ENCODE measurements around the gene BCAR1.
"Not testable (repeated sequence)": the region's sequence is repeated elsewhere in the genome, so short reads cannot be mapped to it uniquely, and the experiment has no call there.

The BCAR1 gene

DNA sequence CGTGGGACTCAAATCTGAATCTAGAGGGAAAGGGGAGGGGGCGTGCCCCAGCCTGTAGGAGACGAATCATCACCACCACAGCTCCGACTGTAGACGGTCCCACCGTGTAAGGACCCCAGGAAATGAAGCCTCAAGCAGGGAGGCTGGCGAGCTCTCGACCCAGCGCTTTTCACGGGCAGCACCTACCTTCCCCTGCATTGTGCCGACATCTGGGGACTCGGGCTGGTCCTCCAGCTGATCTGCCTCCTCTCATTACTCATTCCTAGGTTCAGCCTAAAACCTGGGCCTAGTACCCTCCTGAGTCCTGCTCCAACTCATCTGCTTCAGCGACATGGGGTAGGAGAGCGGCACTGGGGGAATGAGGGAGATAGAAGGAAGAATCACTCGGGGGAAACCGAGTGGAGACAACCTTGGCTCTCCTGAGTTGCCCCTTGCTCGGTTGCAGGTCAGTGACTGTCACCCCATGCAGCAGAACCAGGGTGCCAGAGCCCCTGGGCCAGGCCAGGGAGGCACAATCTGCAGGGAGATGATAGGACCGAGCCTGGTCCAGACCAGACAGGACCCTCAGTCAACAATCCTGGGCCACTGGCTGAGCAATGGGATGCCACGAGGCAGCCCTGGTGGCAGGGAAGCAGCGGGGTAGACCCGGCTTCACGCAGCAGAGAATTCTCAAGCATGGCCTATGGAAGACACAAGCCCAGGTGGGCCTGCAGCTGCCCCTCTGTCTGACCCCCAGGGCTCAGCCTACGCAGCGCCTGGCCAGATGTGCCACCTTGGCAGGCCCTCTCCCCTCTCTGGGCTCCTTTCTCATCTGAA is 833 bp upstream of the BCAR1 start:
- FAIRE-seq = no peak

DNA sequence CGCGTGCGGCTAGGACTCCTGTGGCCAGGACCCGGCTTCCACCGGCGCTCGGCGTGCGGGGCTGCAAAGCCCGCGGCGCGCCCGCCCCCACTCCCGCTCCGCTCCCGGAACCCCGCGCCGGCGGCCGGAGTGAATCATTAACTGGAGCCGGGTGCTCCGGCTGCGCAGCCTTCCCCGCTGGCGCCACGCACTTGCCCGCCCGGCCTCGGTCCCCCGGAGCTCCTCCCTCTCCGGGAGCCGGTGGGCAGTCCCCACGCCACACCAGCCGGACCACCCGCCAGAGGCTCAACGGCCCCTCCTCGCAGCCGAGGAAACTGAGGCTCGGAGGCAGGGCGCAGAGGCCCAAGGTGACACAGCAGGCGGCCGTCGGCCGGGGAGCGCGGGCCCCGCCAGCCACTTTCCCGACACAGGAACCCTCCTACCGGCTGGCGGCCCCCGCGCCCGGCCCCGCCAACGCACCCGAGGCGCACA is 580 bp downstream of the BCAR1 start:
- no peak for FAIRE-seq

DNA sequence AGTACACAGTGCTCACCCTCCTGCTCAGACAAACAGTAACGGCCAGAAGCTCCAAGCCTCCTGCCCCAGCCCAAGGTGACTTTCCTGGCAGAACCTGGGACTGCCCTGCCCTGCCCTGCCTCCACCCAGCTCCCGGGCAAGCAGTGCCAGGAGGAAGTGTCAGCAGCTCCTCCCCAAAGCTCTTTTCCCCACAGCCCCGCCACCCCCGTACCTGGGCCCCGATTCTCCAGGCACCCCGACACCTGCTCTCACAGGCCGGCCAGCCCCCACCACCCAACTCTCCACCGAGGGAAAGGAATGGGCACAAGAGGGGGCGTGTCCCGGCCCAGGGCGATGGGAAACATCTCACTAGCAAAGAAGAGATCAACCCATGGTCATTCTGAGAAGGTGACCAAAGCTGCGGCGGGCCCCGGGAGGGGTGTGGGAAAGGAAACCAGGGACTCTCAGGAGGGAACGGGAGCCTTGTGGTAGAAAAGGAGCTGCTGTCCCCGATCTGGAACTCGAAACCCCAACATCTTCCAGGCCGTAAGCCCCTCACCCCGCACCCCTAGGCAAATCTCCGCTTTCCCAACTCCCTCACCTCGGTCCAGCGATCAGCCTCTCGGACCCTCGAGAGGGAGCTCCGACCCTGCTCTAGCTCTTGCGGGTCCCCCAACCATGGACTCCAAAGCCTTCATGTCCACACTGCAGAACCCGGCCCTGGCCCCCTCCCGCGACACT is 1.2 kb downstream of the BCAR1 start:
- no peak for FAIRE-seq

DNA sequence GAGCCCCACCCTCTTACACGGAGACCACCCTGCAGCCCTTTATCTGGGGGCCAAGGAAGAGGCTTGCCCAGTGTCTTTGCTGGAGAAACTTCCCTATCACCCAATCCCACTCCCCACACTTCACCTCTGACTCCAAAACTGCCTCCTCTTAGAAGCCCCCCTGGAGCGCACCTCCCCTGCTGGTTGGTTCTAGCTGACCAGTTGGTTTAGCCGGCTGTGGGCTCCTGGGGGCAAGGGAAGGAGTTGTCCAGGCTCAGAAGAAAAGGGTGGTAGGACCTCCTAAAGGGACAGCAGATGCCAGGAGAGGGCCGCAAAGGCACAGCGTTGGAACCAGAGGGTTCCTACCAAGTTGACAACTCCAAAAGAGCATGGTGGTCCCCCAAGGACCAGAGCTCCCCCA is 2.0 kb downstream of the BCAR1 start:
- FAIRE-seq = no peak

DNA sequence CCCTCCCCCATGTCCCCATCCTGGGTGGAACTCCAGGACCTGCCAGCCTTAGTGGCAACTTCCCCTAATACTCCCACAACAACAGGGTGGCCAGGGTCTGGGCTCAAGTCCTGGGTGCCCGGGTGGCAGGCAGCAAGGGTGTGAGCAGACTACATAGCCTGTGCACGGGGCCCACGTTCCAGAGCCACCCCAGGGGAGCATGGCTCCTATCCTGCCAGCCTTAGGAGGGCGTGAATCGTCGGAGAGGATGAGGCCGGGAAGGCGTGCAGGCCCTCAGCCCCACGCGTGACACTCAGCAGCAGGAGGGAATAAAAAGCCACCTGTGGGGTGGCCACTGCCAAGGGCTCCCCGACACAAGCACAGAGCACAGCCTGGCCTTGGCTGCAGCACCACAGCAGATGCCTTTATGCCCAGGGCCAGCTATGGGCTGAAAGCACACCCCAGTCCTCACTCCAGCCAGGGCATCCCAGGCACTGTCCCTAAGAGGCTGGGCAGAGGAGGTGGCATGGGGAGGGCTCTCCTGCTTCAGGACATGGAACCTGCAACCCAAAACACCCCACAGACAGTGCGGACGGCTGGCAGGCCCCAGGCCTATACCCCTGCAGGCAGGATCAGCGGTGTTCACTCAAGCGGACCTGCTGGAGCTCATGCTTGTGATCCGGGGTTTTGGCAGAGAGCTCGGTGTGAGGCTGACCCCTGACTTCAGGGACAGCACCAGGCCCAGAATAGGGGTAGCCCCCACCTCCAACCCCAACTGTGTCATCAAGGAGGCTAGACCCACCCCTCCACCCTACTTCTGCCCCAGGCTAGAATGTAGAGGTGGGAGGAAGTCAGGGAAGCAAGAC is 2.7 kb downstream of the BCAR1 start:
- FAIRE-seq = no peak

DNA sequence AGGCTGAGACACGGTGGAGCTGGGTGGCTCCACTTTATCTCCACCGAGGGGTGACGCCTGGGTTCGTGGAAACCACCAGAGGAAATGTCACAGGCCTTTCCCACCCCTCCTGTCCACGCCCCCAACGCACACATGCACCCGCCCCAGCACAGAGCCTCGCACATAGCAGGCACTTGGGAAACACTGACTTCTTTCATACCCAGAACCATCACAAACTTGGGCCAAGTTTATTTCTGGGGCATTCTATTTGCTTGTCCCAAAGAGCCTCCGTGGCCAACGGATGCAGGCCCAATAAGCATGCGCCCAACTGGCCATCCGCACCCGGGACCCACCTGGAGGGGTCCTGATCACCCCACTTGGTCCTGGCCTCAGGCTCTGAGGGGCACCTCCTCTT is 3.3 kb downstream of the BCAR1 start:
- no peak for FAIRE-seq

DNA sequence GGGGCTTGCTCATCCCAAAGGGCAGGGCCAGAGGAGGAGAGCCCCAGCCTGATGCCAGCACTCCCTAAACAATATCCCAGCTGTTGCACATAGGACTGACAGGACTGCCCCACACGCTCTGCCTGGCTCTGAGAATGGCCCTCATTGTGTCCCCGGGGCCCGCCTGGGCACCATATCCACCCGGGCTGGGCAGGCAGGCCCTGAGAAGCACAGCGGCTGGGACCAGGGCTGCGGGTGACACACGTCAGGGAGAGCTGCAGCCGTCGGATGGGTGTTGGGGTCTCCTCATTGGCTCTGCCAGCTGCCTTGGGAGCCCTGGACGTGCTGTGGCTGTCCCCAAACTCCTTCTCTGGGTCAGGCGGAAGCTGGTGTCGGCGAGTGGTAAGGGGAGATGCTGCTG is 4.2 kb downstream of the BCAR1 start:
- FAIRE-seq = no peak

DNA sequence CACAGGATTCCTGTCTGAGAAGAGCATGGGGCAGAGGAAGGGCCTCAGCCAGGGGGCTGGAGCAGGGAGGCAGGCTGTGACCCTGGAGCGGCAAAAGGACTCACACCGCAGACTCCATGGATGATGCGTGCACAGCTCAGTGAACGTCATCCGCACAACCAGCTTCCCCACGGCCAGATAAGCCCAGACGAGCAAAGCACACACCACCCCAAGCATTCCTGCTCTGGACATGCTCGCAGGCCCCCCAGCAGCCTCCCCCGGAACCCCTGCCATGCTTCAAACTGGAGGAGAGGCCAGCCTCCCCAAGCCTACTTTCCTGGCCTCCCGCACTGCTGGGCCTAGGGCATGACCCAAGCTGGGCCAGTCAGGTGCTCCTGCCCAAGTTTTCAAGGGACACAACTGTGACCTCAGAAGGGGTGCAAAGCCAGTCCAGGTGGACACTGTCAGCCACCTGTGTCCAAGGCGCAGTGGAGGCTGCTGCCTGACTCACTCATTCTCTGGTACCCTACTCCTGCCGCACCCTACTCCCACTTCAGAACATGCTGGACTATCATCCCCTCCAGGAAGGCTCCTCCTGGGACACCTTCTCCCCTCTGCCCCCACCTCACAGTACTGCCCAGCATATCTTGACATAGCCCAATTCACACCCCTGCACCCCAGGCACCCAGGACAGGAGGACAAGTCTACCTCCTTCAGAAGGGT is 4.8 kb downstream of the BCAR1 start:
- no peak for FAIRE-seq

DNA sequence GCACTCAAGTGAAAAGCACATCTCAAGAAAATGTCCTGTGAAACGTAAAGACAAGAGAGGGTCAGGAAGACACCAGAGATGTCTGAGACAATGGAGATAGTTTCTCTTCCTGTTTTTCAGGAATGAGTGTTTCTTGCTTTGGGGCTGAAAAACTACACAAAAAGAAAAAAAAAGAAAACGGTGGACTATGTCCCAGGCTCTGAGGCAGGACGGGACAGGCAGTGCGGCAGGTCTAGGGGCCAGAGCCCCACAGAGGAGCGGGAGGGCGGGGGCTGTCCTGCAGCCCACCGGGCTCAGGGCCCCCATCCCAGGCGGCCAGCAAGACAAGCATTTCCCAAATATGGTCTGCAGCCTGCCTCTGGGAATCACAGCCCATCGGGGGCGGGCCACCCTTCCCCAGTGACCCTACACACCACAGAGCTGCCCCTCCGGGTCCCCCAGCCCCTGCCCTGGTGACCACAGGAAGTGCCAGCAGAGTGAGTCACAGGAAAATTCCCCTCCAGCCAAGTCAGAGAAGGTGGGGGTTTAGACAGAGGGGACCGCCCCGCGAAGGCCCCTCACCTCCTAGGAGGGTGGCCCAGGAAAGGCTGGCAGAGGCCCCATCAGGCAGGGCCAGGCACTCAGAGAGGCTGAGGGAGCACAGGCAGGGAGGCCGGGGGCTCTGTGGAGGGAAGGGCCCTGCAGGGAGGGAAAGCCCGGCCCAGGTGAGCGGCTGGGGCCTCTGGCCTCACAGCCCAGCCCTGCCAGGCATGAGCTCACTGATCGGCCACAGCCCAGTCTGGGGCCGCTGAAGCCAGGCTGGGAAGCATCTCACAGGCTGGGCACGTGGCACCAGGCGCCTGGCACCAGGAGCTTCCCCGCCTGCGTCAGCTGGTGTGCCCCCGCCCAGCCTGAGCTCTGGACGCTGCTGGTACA is 6.3 kb downstream of the BCAR1 start:
- FAIRE-seq = no peak

DNA sequence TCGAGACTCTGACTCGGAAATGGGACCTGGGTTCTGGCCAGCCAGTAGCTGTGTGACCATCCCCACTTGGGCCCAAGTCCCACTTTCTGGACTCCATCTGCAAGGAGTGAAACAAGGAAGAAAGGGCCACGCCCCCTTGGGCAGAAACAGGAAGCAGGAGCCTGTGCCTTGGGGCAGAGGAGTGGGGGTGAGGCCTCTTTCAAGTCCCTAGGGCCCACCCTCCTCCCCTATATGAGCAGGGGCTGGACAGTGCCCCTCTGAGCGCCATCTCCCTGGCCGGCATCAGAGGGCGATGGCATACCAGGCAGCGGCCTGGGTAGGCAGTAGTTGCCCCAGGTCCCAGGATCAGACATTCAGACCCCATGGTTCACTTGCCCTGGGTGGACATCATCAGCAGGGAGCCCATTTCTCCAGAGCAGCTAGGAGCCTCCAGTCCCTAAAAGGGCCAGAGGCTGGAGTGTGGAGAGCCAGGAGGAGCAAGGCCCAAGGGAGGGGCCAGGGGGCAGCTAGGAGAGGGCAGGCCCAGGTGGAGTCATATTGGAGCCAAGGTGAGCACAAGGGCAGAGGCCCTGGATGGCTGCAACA is 7.1 kb downstream of the BCAR1 start:
- FAIRE-seq = no peak

DNA sequence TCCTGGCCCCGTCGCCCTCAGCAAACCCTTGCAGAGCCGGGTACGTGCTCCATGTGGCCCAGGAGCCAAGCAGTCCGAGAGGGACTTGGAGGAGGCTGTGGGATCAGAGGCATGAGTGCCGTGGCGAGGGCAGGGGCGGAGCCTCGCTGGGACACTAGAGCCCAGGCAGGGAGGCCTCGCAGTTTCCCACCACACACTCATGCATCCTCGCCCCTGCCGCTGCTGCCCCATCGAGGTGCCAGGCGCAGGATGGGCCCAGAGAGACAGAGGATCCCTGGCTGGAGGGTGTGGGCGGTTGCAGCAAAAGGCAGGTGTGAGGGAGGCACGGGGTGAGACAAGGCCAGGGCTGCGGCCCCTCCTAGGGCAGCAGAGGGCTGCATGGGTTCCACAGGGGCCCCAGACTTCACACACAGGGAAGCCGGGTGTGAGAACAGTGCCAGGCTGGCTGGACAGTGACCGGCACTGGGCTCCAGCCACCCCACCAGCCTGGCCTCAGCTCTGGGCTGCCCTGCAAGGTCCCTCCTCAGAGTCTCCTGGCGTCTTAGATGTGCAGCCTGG is 7.7 kb downstream of the BCAR1 start:
- FAIRE-seq = no peak

DNA sequence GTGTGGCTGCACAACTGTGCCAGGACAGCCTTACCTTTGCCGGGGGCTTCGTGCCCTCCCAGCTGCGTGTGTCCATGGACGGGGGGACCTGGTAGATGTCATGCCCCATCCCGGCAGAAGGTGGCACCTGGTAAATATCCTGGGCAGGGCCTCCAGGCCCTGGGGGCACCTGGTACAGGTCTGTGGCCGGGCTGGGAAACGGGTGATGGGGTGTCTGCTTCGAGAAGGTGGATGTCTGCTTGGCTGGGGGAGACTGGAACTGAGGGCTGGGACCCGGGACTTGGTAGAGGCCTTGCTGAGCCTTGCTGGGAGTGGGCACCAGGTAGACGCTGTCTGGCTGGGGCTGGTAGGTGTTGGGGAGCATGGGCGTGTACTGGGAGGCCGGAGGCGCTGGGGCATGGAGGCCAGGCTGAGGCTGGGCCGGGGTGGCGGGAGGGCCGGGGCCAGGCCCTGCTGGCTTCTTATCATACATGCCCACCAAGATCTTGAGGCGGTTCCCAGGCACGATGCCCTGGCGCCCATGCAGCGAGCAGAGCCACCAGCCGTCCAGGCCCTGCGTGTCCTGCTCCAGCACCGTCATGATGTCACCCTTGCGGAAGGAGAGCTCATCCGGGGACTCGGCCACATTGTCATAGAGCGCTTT is 8.9 kb downstream of the BCAR1 start:
- not testable (repeated sequence) for FAIRE-seq

DNA sequence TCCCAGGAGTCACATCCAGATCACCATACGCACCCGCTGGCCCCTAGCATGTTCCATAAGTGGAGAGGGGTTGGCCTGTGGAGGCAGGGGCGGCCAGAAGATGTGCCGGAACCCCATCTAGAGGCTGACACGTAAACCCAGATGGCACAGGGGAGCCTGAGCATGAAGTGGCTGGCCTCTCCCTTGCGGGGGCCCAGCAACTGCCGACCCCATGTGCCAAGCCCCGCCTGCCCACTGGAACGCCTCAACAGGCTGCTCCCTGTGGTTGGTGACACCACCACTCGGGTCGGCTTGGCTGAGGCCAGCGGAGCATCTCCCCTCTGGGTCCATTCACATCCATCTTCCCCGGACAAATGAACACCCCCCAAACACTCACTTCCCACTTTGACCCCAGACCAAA is 9.5 kb downstream of the BCAR1 start:
- FAIRE-seq = no peak

DNA sequence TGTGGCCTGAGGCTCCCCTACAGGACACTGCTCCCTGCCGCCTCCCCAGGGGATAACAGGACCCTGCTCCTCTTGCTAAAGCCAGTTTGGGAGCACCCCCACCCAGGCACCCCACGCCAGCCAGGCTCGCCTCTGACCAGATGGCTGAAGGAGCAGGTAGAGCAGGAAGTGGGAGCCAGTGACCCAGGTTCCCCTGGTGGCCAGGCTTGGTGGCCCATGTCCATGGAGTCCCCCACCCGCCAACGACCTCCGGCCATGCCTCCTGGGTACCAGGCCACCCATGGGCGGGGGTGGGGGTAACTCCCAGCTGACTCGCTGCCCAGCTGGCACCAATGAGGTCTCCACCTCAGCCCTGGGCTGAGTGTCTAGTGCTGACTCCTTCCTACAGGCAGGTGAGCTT is 10.0 kb downstream of the BCAR1 start:
- no peak for FAIRE-seq

DNA sequence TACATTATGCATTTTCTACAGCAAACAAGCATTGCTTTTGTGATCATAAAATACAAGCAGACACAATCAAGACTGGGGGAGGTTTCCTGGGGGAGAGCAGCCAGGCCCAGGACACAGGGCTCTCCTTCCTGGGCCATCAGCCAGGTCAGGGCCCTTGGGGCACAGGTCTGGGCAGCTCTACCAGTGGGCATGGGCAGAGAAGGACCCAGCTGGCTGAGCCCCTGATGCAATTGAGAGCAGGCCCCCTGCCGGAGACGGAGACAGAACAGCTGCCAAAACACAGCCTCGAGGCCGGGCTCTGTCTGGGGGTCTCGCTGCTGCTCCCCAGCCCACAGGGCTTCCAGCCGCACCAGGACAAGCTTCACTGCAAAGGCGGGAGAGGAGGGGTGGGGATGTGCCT is 10.8 kb downstream of the BCAR1 start:
- FAIRE-seq = not testable (repeated sequence)

DNA sequence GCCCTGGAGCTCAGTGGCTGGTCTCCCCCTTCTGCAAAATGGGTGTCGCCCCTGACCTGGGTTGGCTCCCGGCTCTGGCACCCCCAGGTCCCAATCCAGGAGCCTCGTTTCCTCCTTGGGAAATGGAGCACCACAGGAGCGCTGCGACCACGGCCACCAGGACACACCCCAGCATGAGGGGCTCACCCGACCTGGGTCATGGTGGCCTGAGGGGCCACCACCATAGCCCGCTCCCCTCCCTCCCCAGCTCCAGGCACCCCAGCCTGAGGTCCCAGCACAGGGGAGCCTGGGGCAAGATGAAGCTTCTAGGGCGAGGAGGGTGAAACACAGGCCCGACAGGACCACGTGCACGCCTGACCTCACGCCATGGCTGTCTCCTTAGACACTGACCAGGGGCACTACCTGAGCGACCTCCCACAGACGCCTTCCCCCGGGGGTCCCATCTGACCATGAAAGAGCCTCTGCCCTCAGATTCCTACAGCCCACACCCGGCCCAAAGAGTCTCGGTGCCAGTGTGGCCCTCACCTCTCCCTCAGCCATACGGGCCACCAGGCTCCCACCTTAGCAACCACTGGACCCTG is 11.8 kb downstream of the BCAR1 start:
- no peak for FAIRE-seq

DNA sequence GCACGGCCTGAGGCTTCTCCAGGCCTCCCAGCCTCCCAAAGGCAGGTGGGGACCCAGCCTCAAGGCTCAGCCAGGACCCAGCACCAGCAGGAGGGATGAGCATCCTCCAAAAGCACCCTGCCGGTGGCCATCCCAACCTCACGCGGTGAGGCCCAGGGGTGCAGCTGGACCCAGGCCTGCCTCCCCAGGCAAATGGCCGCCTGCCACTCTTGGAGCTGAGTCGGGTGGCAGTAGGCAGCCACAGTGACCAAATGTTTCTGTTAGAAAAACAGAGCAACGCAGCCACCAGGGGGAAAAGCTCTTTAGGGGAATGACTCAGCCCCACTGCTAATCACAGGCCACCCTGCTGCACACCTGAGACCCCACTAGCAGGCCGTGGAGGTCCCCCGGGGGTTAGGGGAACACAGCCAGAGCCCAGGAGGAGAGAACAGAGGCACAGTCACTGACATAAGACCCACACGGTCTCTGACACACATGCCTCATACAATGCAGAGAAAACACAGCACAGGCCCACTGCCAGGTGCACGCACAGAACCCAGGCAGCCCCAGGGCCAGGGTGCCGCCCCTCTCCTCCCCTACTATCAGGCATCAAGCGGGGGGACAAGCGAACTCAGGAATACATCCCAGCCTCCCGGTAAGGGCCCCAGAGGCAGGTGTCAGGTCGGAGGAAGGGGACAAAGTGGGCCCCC is 12.4 kb downstream of the BCAR1 start:
- FAIRE-seq = no peak

DNA sequence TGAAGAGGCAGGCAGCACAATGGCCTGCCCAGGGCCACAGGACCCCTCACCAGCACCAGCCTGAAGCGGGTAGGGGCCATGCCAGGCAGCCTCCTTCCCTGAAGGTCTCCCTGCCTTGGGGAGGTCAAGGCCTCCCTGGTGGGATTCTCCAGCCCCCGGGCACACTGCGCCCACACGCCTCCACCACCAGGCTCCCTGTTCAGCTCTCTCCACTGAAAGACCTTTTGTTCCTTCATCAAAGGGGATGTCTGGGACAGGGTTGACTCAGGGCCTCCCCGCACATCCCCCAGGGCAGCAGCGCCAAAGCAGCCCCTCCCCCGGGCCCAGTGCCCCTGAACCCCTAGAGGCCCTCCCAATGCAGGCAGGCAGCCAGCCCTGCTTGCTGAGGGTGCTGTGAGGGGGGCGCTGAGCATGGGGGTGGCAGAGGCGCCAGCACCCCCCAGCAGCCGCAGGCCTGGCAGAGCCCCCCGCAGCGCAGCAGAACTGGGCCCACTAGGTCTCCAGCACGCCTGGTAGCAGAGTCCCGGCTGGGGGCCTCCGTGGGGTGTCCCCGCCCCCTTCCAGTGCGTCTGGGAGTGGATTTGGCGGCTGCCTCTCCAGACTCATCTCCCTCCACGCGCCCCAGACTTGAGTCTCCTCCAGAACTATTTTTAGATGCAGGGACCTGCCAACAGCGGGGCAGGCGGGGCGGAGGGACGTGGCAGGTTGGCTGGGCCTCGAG is 13.1 kb downstream of the BCAR1 start:
- no peak for FAIRE-seq
